H1 (cell line): ENCODE results near the gene DGKK. TPM values are rescaled to one million over a fixed set of nuclear protein-coding genes. Genes with fewer than 3 reads are reported as not detected.

Experiments used
- CTCF ChIA-PET: fragments of 300-600 bp; sonication (Branson Sonifier 250); formaldehyde crosslinking; loops from one replicate; lab custom pipeline; 2021; ENCODE audit not compliant: partially characterized antibody; lab: Charles Lee
- POLR2A ChIA-PET: fragments of 300-600 bp; sonication (Branson Sonifier 250); formaldehyde crosslinking; loops from one replicate; lab custom pipeline; 2021; ENCODE audit warnings: inconsistent platforms; ENCODE audit not compliant: partially characterized antibody; lab: Charles Lee
- DNase-seq, 2 experiments: peaks; one replicate each; pipeline versions ENCODE4 v3.0.0 to v3.0.0-alpha.2; 2010 to 2022; ENCODE audit warnings: low spot score in 2 of 2, low read depth in 1 of 2, mixed read lengths in 1 of 2
- FAIRE-seq: peaks from 2 replicates; lab custom pipeline; 2011; peaks lifted over from hg19 to GRCh38; lab: Jason Lieb, UNC
- H2AFZ ChIP-seq: 2 replicates; pipeline ENCODE4 v1.8.1; 2012; ENCODE audit warnings: low read length, inconsistent platforms
- H2AK5ac ChIP-seq: 2 replicates; pipeline ENCODE4 v1.6.1; 2013; ENCODE audit warnings: low read depth, low read length
- H2BK120ac ChIP-seq: replicated peaks from 2 replicates; pipeline ENCODE3; 2013; ENCODE audit warnings: low read depth, low read length, inconsistent platforms
- H2BK12ac ChIP-seq: 2 replicates; pipeline ENCODE4 v1.6.1; 2013; ENCODE audit warnings: low read depth, low read length
- H2BK15ac ChIP-seq: 2 replicates; pipeline ENCODE4 v1.6.1; 2013; ENCODE audit warnings: low read length
- H2BK20ac ChIP-seq: 2 replicates; pipeline ENCODE4 v1.6.1; 2013; ENCODE audit warnings: low read length
- H2BK5ac ChIP-seq: 2 replicates; pipeline ENCODE4 v1.6.1; 2013; ENCODE audit warnings: low read depth, low read length
- H3K14ac ChIP-seq: 2 replicates; pipeline ENCODE4 v1.6.1; 2013; ENCODE audit warnings: inconsistent platforms; ENCODE audit not compliant: insufficient read length
- H3K18ac ChIP-seq: 2 replicates; pipeline ENCODE4 v1.6.1; 2013; ENCODE audit warnings: low read length; ENCODE audit errors: extremely low read depth
- H3K23ac ChIP-seq: 2 replicates; pipeline ENCODE4 v1.6.1; 2013; ENCODE audit warnings: inconsistent platforms; ENCODE audit not compliant: insufficient read length
- H3K23me2 ChIP-seq: 2 replicates; pipeline ENCODE4 v1.6.1; 2013; ENCODE audit warnings: low read depth, low read length
- H3K27ac ChIP-seq: 2 replicates; pipeline ENCODE4 v1.6.1; 2011; ENCODE audit warnings: low read depth, low read length, inconsistent platforms
- H3K27me3 ChIP-seq, 4 experiments: replicated peaks in 1 of 4; 1 replicate in 1 of 4; 2 replicates in 3 of 4; pipeline versions ENCODE4 v1.6.1 to v1.8.1; 2011 to 2013; ENCODE audit warnings: low read length in 3 of 4, mild to moderate bottlenecking in 3 of 4, inconsistent platforms in 2 of 4, mixed read lengths in 2 of 4, moderate library complexity in 1 of 4; ENCODE audit not compliant: control insufficient read depth in 3 of 4, insufficient read depth in 3 of 4; ENCODE audit errors: extremely low read depth in 1 of 4
- H3K36me3 ChIP-seq, 4 experiments: 2 replicates each; pipeline versions ENCODE4 v1.6.1 to v1.8.1; 2011 to 2013; ENCODE audit warnings: mild to moderate bottlenecking in 4 of 4, low read length in 3 of 4, moderate library complexity in 2 of 4, control low read depth in 1 of 4, inconsistent platforms in 1 of 4; ENCODE audit not compliant: insufficient read depth in 4 of 4, control insufficient read depth in 2 of 4
- H3K4ac ChIP-seq: replicated peaks from 2 replicates; pipeline ENCODE3; 2013; ENCODE audit warnings: low read length, low read depth, mixed read lengths, inconsistent platforms; ENCODE audit not compliant: insufficient read length
- H3K4me1 ChIP-seq, 4 experiments: replicated peaks in 1 of 4; 1 replicate in 1 of 4; 2 replicates in 3 of 4; pipeline versions ENCODE4 v1.6.1 to v1.8.1; 2011 to 2013; ENCODE audit warnings: low read length in 3 of 4, inconsistent platforms in 2 of 4, mixed read lengths in 1 of 4; ENCODE audit not compliant: insufficient read depth in 4 of 4, control insufficient read depth in 3 of 4
- H3K4me2 ChIP-seq, 2 experiments: 2 replicates each; pipeline versions ENCODE4 v1.6.1 to v1.8.1; 2011 to 2013; ENCODE audit warnings: low read depth in 2 of 2, low read length in 2 of 2, control low read depth in 1 of 2, inconsistent platforms in 1 of 2, mild to moderate bottlenecking in 1 of 2; ENCODE audit not compliant: insufficient read depth in 1 of 2
- H3K4me3 ChIP-seq, 4 experiments: fragments of 200-600, 300-600 bp in 1 of 4; sonication (generic), shearing (Covaris generic), sonication (Bioruptor Twin) in 1 of 4; 2 replicates each; pipeline versions ENCODE4 v1.5.1 to v1.8.1; 2011 to 2016; ENCODE audit warnings: low read length in 4 of 4, low read depth in 3 of 4, control low read depth in 2 of 4, inconsistent platforms in 2 of 4, mild to moderate bottlenecking in 2 of 4, mixed read lengths in 1 of 4, moderate library complexity in 1 of 4; ENCODE audit not compliant: insufficient read depth in 2 of 4; ENCODE audit errors: extremely low read depth in 1 of 4
- H3K56ac ChIP-seq: replicated peaks from 2 replicates; pipeline ENCODE3; 2013; ENCODE audit warnings: low read depth, mild to moderate bottlenecking, mixed read lengths, low read length, inconsistent platforms; ENCODE audit not compliant: insufficient read length
- H3K79me1 ChIP-seq: 2 replicates; pipeline ENCODE4 v1.6.1; 2013; ENCODE audit warnings: low read depth, low read length, control low read depth
- H3K79me2 ChIP-seq, 2 experiments: 2 replicates each; pipeline versions ENCODE4 v1.6.1 to v1.8.1; 2012 to 2013; ENCODE audit warnings: low read length in 2 of 2, mild to moderate bottlenecking in 2 of 2, inconsistent platforms in 1 of 2; ENCODE audit not compliant: insufficient read depth in 2 of 2, control insufficient read depth in 1 of 2
- H3K9ac ChIP-seq, 4 experiments: replicated peaks in 1 of 4; 1 replicate in 1 of 4; 2 replicates in 3 of 4; pipeline versions ENCODE4 v1.6.1 to v1.8.1; 2011 to 2013; ENCODE audit warnings: low read depth in 3 of 4, low read length in 3 of 4, control low read depth in 2 of 4, mild to moderate bottlenecking in 2 of 4, moderate library complexity in 2 of 4, inconsistent platforms in 1 of 4; ENCODE audit errors: extremely low read depth in 1 of 4
- H3K9me3 ChIP-seq, 2 experiments: 2 replicates each; pipeline versions ENCODE4 v1.6.1 to v1.8.1; 2012 to 2013; ENCODE audit warnings: mild to moderate bottlenecking in 2 of 2, moderate library complexity in 2 of 2, control low read depth in 1 of 2, inconsistent platforms in 1 of 2, low read depth in 1 of 2, low read length in 1 of 2, mixed read lengths in 1 of 2; ENCODE audit not compliant: insufficient read depth in 2 of 2
- H4K20me1 ChIP-seq, 2 experiments: replicated peaks in 1 of 2; 2 replicates each; pipeline versions ENCODE3 to v1.8.1; 2011 to 2013; ENCODE audit warnings: inconsistent platforms in 2 of 2, low read length in 2 of 2, mild to moderate bottlenecking in 1 of 2; ENCODE audit not compliant: insufficient read depth in 2 of 2, control insufficient read depth in 1 of 2
- H4K5ac ChIP-seq: 2 replicates; pipeline ENCODE4 v1.6.1; 2013; ENCODE audit warnings: low read length, low read depth, mixed read lengths, inconsistent platforms; ENCODE audit not compliant: insufficient read length
- H4K8ac ChIP-seq: 2 replicates; pipeline ENCODE4 v1.8.0; 2013; ENCODE audit warnings: mild to moderate bottlenecking, moderate library complexity, low read length, inconsistent platforms; ENCODE audit not compliant: insufficient read depth; ENCODE audit errors: extremely low read depth
- H4K91ac ChIP-seq: replicated peaks from 2 replicates; pipeline ENCODE3; 2013; ENCODE audit warnings: low read length, mixed read lengths, inconsistent platforms; ENCODE audit not compliant: insufficient read length
- CTCF ChIP-seq, 3 experiments: IDR thresholded peaks; 1 replicate in 2 of 3; 2 replicates in 1 of 3; pipeline versions ENCODE4 v1.5.1 to v1.6.1; 2011; ENCODE audit warnings: low read length in 3 of 3, mild to moderate bottlenecking in 3 of 3, inconsistent platforms in 2 of 3, low read depth in 1 of 3, moderate library complexity in 1 of 3; ENCODE audit not compliant: insufficient read depth in 1 of 3; ENCODE audit errors: control extremely low read depth in 1 of 3
- RAD21 ChIP-seq, 2 experiments: IDR thresholded peaks in 1 of 2; conservative IDR thresholded peaks in 1 of 2; 2 replicates each; pipeline ENCODE4 v1.6.1; 2011; ENCODE audit warnings: low read depth in 2 of 2, low read length in 2 of 2, improper control_type of control experiment in 1 of 2, inconsistent platforms in 1 of 2, mild to moderate bottlenecking in 1 of 2, moderate library complexity in 1 of 2
- SUZ12 ChIP-seq: fragments of 200-600 bp; sonication (generic); IDR thresholded peaks from 2 replicates; pipeline ENCODE4 v1.6.1; 2012; ENCODE audit warnings: mild to moderate bottlenecking, inconsistent platforms, low read length, moderate library complexity, mixed read lengths
- WGBS, 2 experiments: shearing (Covaris generic) in 1 of 2; methylation state at CpG; one replicate each; pipeline versions ENCODE4 v1.1.6 to v1.1.7; 2013 to 2015; ENCODE audit warnings: low lambda C conversion rate in 2 of 2, mixed read lengths in 2 of 2, inconsistent platforms in 1 of 2, low coverage in 1 of 2, missing lambda C conversion rate in 1 of 2; ENCODE audit not compliant: insufficient replicate concordance in 2 of 2, insufficient coverage in 1 of 2, insufficient read length in 1 of 2; ENCODE audit errors: extremely low coverage in 1 of 2, missing lambda C conversion rate in 1 of 2; 5-methylcytosine and 5-hydroxymethylcytosine counted together
- polyA plus RNA-seq, 7 experiments: library from polyadenylated mRNA; depleted of rRNA in 3 of 7; stranded (reverse) in 5 of 7; unstranded in 2 of 7; fragments of >200 nt in 5 of 7; fragments of 200-250 nt in 2 of 7; gene quantifications; 1 replicate in 5 of 7; 2 replicates in 1 of 7; 4 replicates in 1 of 7; pipeline versions ENCODE4 v1.2.1 to v1.2.3, GENCODE V29; 2011 to 2013; ENCODE audit warnings: missing spikeins in 2 of 7, mixed read lengths in 2 of 7
- total RNA-seq: library from RNA; stranded (reverse); fragmentation: NEBNext Ultra II Directional; extraction: Animal tissue kit (Norgen Biotek cat#: 25700); gene quantifications from 2 replicates; pipeline ENCODE4 v1.2.1, GENCODE V29; 2021

Gene DGKK
- total and polyA plus RNA-seq, 2 of the 8 experiments (the other 6 are each of a cell fraction or from before 2014, with no cell fraction given), result 4.9 to 19.2 TPM

- Histone ChIP-seq H3K23me2 (no peaks in the 10 kb centered on the region), H2AK5ac (no peak overlapping the region), H3K36me3 (no peaks in the 10 kb centered on the region), H3K56ac (no peak overlapping the region), H2BK20ac (no peak overlapping the region), H3K4me2 (no peak overlapping the region), H2BK5ac (no peak overlapping the region), H2BK15ac (no peak overlapping the region), H3K4me3 (no peak overlapping the region), H2AFZ (no peak overlapping the region), H3K27me3 (no peaks in the 10 kb centered on the region), H3K79me2 (no peaks in the 10 kb centered on the region), H4K91ac (no peak overlapping the region), H2BK12ac (no peak overlapping the region), H4K20me1 (no peaks in the 10 kb centered on the region), H3K14ac (no peak overlapping the region), H3K9ac (no peak overlapping the region), H3K4me1 (no peaks in the 10 kb centered on the region), H4K8ac (no peak overlapping the region), H3K9me3 (no peaks in the 10 kb centered on the region), H3K23ac (no peak overlapping the region), H3K79me1 (no peaks in the 10 kb centered on the region), H2BK120ac (no peak overlapping the region), H3K4ac (no peak overlapping the region), H3K27ac (no peak overlapping the region), H4K5ac (no peak overlapping the region), H3K18ac (no peak overlapping the region; the same call in 1 of the 2 replicates)
- FAIRE-seq (peak; percentile 77), DNase-seq (no peak)
- ChIA-PET CTCF (interaction anchor here (0.6 to 3.6 kb wide), 7 partner anchors 9 to 469 kb away, joined by 3 to 16 read pairs (median 4); no protein-coding TSS in a partner anchor), POLR2A (no interaction called here)
- peak; percentile 46 to 60 for TF ChIP-seq RAD21 (IDR thresholded peaks at IDR 0.05 in 1 of 2, conservative IDR thresholded peaks at IDR 0.05 in 1 of 2; ENCODE audit: low read depth in 2 of 2, low read length in 2 of 2)
- TF ChIP-seq SUZ12, result no peak
- TF ChIP-seq CTCF (IDR thresholded peaks at IDR 0.05; ENCODE audit: control extremely low read depth in 1 of 3, insufficient read depth in 1 of 3, low read depth in 1 of 3, low read length in 3 of 3), result peak in 2 of 3 experiments; percentile 37 to 47; a peak in 2 of 4 replicates
- 92% methylated on average over 2 of the region's 2 CpGs; no CpG with 5 or more reads in 1 of the 2 experiments for WGBS, 2 experiments
Measured at GRCh38 chrX:50448565-50448964, 22.1 kb downstream of the DGKK start.
